Activated T-cell treated with anti-CD3 and anti-CD28 coated beads for 48 hours (primary cell): ENCODE data around the gene OR2B2.
"Not testable (repeated sequence)": the region's sequence is repeated elsewhere in the genome, so short reads cannot be mapped to it uniquely, and the experiment has no call there.

Experiments used
- DNase-seq: peaks from one replicate; pipeline ENCODE4 v3.0.0-alpha.2; 2020; ENCODE audit warnings: low read depth

Gene OR2B2

DNA sequence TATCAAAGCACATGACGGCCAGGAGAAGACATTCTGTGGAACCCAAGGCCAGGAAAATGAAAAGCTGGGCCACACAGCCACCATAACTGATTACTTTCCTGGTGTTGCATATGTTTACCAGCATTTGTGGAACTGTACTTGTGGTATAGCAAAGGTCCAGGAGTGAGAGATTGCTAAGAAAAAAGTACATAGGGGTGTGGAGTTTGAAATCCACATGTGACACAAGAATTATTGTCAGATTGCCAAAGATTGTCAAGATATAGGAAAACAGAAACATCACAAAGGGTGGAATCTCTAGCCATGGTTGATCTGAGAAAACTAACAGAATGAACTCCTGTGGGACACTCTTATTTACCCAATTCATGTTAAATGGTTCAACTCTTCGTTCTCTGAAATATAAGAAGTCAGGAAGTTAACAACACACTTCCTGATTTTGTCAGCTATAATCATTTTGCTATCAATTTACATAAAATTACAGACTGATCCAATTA, at the start of gene OR2B2:
OR2B2 (minus strand) TSS at position 441 of the 491 bp plus-strand sequence; CDS start at position 364, 77 bp downstream.
- no peak for DNase-seq

- DNase-seq = no peak
Measured at GRCh38 chr6:27957516-27957915, 45.3 kb upstream of the OR2B2 start.

- DNase-seq = no peak
Measured at GRCh38 chr6:27956941-27957340, 44.7 kb upstream of the OR2B2 start, which contains the start of gene OR2B6. Gene OR2B6 (plus strand): TSS chr6:27957241. CDS start chr6:27957241, 0 bp downstream.

GRCh38 chr6:27951040-27951439, 38.8 kb upstream of the OR2B2 start:
- DNase-seq = no peak

DNA sequence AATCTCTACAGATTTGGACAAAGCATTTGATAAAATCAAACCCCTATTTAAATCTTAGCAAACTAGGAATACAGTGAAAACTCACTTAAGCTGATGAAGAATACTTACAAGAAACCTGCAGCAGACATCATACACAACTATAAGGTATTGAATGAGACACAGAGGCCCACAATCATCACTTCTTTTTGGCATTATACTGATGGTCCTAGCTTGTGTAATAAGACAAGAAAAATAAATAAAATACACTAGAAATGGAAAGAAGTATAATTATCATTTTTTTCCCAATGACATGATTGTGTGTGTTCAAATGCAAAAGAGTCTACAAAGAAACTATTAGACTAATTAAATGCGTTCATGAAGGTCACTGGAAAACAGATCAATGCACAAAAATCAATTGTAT, 36.0 kb upstream of the OR2B2 start:
- DNase-seq = no peak

DNA sequence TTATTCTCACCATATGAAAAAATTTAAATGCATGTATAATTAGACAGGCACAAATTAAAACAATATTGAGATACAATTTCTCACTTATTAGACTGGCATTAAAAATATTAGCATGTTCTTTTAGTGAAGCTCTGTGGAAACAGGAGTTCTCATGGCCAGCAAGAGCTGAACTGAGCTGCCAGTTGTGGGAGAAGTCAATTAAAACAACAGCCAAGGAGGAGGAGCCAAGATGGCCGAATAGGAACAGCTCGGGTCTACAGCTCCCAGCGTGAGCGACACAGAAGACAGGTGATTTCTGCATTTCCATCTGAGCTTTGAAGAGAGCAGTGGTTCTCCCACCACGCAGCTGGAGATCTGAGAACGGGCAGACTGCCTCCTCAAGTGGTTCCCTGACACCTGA, 30.9 kb upstream of the OR2B2 start:
- not testable (repeated sequence) for DNase-seq

DNA sequence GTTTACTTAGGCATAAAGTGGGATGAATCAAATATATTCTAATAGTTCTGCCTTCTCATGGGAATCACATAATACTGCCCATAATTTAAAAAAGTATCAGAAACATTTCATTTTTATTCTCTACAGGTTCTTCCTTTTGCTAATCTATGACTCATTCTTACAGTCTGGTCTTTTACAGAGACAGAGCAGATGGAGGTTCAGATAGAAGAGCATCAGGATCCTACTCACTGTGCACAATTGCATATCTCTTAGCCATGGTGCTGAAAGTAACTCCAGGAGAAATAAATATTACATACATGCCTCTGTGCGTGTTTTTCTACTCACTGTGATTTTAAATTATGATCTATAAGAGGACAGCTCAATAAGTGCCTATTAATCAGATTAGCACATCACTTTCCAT, 28.6 kb upstream of the OR2B2 start:
- no peak for DNase-seq

GRCh38 chr6:27931209-27931608, 19.0 kb upstream of the OR2B2 start:
- no peak for DNase-seq

DNA sequence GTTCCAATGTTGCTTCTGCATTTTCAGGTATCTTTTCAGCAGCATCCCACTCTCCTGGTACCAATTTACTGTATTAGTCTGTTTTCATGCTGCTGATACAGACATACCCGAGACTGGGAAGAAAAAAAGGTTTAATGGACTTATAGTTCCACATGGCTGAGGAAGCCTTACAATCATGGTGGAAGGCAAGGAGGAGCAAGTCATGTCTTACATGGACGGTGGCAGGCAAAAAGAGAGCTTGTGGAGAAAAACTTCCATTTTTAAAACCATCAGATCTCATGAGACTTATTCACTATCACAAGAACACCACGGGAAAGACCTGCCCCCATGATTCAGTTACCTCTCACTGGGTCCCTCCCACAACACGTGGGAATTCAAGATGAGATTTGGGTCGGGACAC, 17.7 kb upstream of the OR2B2 start:
- DNase-seq = not testable (repeated sequence)

GRCh38 chr6:27928041-27928440, 15.8 kb upstream of the OR2B2 start:
- DNase-seq = not testable (repeated sequence)

GRCh38 chr6:27924179-27924578, 12.0 kb upstream of the OR2B2 start:
- no peak for DNase-seq

DNA sequence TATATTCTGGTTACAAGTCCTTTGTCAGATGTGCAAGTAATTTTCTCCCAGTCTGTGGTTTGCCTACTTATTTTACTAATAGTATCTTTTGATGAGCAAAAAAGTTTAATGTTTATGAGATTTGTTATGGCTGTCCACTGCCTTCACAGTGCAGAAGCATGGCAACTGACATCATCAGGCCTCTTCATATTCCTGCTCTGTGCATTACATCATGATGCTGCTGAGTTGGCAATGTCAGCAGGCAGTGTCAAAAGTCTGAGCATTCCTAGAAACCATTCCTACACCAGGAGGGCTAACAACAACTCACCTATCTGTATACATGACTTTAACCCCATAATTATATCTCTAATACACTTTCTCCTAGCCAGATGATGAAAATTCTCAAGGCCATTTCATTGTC, 10.8 kb upstream of the OR2B2 start:
- no peak for DNase-seq

DNA sequence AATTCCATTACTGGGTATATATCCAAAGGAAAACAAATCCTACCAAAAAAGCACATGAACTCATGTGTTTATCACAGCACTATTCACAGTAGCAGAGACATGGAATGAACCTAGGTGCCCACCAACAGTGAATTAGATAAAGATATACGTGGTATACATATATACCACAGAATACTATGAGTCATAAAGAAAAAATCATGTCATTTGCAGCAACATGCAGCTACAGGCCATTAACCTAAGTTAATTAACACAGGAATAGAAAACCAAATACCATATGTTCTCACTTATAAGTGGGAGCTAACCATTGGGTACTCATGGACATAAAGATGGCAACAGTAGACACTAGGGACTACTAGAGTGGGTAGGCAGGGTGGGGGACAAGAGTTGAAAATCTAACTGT, 4.2 kb downstream of the OR2B2 start:
- DNase-seq = no peak

DNA sequence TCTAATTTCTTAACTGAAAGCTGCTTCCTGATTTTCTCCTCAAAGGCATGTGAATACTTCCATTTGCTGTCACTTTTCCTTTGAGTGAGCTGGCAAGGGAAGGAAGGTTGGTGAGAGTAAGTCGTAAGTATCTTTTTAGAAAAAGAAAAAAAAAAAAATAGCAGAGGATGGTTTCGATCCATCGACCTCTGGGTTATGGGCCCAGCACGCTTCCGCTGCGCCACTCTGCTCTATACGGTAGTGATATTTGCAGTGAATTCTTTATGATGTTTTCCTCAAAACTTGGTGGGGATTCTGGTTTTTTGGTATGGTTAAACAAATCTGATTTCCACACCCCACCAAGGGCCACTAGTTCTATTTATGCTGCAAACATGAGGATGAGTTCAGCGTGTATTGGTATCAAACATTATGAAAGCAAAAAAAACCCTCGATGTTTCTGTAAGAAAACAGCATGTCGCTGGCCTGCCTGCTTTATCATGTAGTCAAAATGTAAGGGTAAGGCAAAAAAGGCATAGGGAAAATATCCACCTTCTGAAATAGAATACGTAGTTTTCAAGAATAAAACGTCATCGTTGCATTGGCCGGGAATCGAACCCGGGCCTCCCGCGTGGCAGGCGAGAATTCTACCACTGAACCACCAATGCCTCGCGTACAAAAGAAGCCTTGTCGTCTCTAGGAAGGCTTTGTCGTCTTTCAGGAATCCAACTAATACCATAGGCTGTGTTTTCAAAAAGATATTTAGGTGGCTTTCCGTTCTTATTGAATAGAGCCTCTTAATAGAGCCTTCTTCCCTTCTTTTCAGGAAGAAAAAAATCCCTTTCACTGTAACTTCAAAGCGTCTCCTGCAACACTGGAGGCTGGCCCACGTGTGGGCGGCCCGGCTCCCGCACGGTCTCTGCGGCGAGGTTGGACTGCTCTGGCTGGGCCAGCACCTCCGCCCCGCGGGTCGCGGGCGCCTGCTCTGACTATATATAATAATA, 9.6 kb downstream of the OR2B2 start:
- DNase-seq = peak; percentile 79

- DNase-seq = no peak
Measured at GRCh38 chr6:27901801-27902200, 10.4 kb downstream of the OR2B2 start.

GRCh38 chr6:27900197-27900596, 12.0 kb downstream of the OR2B2 start:
- DNase-seq = not testable (repeated sequence)

DNA sequence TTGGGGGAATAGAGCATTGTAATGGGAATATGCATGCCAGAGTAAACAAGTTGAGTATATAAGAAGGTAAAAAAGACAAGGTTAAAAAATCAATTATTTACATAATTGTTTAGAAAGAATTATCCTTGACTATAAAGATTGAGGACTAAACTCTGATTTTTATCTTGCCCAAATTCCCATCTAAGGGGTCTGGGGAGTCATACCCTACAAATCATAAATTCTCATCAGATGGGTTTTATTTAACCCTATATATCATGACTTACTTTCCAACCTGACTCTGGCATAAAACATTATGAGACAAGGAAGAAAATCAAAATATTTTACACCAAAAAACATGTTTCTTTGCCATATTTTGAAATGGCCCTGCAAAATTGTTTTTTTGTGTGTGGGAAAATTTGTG, 12.7 kb downstream of the OR2B2 start:
- no peak for DNase-seq

DNA sequence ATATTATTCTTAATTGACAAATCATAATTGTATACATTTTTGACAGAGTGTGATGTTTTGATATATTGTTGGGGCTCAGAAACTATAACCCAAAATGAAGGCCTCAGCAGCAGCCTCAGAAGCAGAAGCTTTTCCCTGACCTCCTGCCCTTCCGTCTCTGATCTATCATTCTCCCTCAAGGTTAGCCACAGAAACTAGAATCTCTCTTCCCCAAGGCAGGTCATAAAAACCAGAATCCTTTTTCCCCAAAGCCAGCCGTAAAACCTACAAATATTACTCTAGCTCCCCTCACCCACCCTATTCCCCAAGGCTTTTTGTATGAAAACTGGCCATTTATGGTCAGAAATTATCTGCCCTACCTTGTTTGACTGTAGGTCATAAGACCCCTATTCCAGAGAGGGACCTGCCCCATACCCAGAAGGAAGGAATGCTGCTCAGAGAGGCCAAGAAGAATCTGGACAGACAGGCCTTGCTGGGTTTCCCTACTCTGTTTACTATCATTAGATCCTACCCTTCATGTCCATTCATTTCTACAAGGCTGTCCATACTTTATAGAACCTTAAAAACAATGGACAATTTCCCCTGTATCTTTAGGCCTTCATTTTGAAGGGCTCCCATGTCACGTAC, 14.5 kb downstream of the OR2B2 start:
- DNase-seq = no peak

DNA sequence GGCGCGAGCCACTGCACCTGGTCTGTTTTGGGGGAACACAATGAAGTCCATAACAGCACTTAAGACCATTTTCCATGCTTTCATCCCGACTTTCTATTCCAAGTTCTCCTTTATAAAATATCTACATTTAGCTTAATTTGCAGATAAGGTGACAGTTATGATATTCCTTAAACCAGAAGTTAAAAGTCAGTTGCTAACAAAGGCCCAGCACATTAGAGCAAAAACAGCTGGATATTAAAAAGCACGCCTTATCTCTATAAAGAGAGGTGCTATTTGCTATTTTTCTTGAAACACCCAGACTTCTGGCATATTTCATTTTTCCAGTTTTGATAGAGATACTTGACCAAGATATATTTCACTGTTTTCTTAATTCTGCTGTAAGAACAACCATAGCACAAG, 15.8 kb downstream of the OR2B2 start:
- DNase-seq = no peak

GRCh38 chr6:27894839-27895762, 17.1 kb downstream of the OR2B2 start:
- no peak for DNase-seq

- peak; percentile 69 for DNase-seq
Measured at GRCh38 chr6:27893836-27894807, 18.1 kb downstream of the OR2B2 start.
